NCI-H2107 (cell line): ENCODE measurements around the gene KERA.

Source experiments
- DNase-seq: peaks from one replicate; lab custom pipeline; 2025; lab: John Stamatoyannopoulos, UW

KERA gene

DNA sequence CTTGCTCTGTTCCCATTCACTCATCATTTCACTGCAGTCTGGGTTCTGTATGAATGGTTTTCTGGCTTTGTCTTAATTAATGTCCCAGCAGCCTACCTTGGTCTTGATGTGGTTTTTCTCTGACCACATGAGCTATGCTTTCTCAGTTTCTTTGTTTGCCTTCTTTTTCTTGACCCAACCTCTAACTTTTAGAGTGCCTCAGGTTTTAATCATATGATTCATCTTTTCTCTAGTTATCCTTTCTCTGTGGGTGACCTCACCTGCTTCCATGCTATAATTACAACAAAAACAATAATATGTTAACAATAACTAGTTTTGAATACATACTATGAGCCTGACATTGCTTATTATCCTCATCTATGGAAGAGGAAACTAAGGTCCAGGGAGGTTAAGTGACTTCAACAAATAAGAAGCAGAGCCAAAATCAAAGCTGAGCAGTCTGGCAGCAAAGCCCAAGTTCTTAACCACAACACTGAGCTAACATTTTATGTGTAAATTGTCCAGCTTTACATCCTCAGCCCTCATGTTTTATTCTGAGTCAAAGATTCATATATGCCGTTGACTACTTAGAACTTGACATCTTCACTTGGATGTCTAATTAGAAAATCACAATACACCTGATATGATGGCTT is 48.4 kb downstream of the KERA start:
- DNase-seq = no peak

DNA sequence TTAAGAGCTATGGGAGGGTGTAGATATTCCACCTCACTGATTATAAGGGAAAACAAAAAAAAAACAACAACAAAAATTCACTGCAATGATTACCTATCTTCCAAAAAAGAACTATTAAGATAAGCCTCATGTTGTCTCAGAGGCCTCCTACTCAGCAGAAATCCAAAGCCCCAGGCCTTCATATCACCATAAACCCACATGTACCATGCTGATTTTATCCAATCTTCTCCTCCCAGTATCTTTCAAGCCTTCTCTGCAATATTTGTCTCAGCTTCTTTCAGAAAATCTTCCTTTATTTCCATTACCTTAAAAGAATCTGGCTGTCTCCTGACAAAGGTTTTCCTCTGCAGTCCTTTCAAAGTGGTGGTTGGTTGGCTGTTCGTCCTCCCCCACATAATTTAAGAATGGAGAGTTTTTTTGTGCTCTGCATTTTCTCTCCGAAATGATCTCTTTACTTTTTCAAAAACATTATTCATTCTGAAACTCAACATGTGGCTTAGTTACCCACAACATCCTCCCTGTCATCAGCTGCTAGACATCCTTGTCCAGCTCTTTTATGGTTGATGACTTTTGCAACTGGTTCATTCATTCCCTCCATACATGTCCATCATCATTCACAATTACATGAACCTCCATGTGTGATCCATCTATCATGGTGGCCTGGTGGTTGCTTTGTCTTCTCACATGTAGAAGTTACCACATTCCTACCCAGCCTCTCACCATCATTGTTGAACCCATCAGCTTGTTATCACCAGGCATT is 50.1 kb downstream of the KERA start:
- no peak for DNase-seq

DNA sequence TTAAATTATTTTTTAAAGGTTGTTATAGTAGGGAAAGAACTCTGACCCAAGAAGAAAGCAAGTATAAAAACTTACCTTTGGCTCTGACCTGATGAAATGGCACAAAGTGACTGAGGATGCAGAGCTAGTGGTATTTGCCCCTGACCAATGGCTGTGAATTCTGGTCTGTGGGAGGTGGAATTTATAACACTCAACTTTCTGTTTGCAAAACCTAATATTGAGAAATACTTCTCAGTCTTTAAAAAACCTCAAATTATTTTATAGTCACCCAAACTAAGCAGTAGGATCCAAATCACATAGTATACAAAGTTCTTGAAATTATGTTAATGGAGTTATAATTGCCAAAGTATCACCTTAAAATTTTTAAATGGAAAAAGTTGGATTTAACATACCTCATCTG is 53.0 kb downstream of the KERA start, which contains the start of gene EPYC:
TSS of gene EPYC (minus strand) at position 101 of the 400 bp plus-strand sequence. CDS start 2,407 bp downstream, outside the sequence.
- no peak for DNase-seq

DNA sequence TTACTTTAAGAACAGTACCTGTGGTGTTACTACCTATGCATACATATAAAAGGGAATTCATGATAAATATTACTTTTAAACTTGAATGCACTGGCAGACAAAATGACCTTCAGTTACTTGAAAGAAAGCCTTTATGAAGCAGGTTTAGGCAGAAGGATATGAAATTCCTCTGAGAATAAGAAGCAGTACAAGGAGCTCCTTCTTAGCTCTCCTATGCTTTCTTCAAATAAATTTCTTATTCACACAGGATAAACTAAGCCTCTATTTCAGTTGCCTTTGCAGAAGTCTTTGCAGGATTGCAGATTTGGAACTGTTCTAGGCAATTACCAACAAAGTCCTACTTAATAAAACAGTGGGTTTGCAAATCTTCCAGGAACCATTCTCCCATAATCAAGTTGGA is 54.1 kb downstream of the KERA start:
- no peak for DNase-seq

DNA sequence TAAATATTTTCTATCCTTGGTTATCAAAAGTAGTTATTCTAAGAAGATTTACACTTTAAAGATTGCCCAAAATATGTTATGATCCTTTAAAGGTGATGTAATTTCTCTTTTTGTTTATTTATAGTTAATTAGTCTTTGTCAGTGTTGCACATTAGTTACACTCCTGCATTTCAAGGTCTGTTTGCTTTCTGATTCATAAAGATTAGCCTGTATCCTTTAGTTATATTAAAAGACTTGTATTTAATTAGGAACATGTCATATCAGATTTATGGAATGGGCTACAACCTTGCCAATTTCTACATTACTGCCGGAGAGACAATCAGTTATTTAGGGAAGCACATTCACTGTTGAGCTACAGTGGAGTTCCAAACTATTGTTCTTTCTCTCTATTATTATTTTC is 56.5 kb downstream of the KERA start:
- no peak for DNase-seq
